Islet precursor cell (in vitro differentiated cells): ENCODE results near the gene DISP3.
A peak's percentile ranks its signal among the peaks of the same experiment; 100 is the strongest.

ENCODE experiments used
- DNase-seq: peaks from one replicate; pipeline ENCODE4 v3.0.0-alpha.2; 2018

Gene DISP3

DNA sequence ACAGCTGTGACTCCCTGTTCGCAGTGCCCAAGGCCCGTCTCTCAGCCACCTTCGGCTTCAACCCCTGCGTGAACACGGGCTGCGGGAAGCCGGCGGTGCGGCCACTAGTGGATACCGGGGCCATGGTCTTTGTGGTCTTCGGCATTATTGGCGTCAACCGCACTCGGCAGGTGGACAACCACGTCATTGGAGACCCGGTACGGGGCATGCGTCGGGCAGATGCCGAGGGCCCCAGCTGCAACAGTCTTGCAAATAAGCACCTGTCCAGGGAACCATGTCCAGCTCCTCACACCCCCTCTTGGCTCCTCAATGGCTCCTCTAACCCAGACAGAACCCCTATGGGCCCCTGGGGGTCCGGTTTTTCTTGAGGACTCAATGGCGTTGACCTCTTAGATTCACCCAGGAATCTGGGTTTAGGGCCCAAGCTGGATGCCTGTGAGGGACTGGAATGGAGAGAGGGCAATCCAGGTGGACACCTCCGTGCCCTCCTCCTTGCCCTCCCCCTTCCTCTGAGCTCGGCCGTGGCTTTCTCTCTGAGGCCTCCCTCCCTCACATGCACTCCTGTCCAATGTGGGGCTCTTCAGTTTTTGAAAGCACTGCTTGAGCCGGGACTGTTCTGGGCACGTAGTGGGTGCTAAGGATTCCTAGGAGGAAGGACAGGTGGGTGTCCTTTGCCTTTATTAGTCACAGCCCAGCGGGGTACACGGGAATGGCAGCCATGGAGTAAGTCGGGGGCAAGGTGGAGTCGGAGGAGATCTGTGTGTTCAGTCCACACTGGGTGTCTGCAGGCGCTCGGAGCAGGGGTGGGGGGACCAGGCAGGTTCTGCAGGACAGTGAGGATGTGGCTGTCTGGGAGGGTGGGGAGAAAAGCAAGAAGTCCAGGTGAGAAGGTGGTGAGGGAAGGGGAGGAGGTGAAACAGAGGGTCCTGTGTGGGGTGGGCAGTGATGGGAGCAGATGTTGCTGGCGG is 51.1 kb downstream of the DISP3 start:
- peak; percentile 48 for DNase-seq

DNA sequence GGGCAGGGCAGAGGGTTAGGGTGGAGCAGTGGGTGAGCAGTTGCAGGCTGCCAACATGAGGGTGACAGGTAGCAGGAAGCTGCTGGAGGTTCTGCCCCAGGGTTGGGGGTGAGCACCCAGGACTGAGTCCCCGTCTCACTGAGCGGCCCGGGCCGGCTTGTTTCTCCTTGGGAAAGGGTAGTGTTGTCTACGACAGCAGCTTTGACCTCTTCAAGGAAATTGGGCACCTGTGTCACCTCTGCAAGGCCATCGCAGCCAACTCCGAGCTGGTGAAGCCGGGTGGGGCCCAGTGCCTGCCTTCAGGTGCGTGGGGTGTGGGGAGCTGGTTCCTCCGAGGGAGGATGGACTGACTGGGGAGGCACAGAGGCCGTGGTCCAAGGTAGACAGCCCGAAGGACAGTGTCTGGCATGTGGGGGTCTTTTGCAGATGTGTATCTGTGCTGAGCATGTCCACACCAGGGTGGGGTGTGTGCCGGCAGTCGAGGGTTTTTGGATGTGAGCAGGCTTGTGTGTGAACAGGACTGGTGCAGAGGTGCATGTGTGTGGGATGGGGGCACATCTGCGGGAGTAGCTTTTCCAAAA is 51.9 kb downstream of the DISP3 start:
- DNase-seq: peak; percentile 55

DNA sequence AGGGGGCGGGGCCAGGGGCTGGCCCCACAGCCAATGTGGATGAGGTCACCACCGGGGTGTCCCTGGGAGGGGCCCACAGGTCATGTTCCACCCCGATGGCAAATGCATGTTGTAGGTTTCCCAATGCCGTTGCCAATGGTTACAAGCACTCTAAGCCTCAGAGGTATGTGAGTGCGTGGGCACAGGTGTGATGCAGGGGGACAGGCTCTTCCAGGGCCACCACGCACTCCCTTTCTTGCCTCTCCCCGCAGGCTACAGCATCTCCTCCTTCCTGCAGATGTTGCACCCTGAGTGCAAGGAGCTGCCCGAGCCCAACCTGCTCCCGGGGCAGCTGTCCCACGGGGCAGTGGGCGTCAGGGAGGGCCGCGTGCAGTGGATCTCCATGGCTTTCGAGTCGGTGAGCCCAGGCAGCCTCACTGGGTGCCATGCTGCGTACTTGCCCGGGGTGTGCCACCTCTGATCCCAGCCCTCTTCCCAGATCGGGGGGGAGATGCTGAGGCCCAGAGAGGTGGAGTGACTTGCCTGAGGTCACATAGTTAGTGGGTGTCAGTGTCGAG is 52.4 kb downstream of the DISP3 start:
- DNase-seq: no peak

DNA sequence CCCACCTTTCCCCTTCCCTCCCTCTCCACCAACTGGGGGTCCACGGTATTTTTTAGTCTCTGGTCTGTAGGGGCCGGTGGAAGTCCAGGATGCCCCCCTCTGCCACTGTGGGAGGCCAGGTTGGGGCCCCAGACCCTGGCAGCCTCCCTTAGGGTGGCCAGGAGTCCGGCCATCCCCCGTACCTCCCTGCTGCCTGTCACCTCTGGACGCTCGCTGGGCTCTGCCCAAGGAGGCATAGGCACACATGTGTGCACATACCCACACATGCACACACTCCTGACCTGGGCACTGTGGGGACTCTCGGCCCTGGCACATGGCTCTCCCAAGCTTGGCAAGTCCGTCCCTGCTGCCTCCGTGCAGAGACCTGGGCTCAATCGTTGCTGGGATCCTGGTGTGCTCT is 53.0 kb downstream of the DISP3 start:
- peak; percentile 37 for DNase-seq

DNA sequence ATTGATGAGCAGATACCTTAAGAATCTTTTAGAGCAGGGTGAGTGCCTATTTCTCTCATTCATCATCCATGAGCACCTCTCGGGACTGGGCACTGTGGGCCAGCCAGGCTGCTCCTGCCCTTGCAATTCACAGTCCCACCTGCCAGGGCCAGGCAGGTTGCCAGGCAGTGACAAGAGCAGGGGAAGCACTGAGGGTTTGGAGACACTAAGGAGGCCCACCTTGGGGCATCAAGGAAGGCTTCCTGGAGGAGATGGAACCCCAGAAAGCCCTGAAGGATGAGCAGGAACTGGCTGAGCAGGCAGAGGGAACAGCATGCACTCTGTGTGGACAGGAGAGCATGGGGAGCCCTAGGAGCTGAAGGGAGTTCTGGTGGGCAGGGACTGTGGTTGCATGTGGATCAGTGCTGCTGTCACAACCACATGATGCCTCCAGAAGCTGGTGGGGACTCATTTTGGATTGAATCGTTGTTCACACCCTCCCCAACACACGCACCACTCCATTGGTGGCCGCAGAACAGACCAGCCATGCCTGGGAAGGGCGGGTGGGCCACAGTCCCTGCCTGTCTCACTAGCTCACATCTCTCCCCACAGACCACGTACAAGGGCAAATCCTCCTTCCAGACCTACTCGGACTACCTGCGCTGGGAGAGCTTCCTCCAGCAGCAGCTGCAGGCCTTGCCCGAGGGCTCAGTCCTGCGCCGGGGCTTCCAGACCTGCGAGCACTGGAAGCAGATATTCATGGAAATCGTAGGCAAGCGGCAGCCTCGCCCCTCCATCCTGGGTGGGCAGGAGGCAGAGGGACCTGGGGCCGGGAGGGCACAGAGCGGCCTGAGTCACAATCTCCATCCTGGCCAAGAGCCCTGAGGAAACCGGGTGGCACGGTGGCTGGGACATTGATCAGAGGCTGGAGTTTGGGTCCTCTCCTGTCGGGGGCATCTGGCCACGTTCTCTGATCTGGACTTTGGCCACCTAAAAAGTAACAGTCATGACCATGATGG is 55.1 kb downstream of the DISP3 start:
- DNase-seq: no peak

DNA sequence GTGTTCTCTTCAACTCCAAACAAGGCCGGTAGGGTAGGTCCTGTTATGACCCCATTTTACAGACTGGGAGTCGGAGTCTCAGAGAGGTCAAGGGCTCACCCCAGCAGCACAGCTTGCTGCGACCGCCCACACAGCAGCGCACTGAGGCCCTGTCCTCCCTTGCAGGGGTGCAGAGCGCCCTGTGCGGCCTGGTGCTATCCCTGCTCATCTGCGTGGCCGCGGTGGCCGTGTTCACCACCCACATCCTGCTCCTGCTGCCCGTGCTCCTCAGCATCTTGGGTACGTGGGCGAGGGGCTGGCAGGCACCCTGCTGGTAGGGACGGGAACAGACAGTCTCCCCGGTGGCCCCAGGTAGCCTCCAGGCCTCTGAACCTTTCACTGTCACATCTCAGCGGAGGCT is 55.9 kb downstream of the DISP3 start:
- DNase-seq: no peak

DNA sequence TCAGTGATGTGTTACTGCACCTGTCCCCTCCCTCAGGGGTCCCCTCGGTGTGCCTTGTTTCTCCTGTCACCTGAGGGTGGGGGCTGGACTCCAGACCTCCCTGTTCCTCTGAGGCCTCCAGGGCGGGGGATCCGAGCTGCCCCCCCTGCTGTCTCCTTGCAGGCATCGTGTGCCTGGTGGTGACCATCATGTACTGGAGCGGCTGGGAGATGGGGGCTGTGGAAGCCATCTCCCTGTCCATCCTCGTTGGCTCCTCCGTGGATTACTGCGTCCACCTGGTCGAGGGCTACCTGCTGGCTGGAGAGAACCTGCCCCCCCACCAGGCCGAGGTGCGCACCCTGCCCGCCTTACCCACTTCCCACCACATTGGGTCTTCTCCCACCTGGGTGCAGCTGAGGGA is 56.4 kb downstream of the DISP3 start:
- no peak for DNase-seq

DNA sequence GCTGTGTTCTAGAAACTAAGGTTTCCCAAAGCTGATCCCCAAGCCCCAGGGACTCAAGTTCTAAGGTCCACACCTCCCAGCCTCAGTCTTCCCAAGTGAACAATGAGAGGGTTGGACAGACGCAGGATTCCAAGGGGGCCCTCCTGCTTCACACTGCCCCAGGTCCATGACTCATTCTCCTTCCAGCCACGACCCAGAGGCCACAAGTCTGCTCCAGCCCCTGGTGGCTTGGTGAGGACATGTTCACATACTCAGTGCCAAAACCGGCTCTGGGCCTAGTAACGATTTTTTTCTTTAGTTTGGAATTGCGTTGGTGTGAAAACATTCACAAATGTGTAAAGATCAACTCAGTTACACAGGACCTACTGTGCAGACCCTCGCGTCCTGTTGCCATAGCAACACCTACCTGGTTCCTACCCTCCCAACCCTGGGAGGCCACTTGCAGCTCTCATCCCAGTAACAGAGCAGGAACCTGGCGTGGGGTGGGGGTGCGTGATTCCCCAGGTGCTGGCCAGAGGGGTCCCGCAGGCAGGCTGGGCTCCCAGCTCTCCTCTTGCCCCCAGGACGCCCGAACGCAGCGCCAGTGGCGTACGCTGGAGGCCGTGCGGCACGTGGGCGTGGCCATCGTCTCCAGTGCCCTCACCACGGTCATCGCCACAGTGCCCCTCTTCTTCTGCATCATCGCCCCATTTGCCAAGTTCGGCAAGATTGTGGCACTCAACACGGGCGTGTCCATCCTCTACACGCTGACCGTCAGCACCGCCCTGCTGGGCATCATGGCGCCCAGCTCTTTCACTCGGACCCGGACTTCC is 57.0 kb downstream of the DISP3 start:
- peak; percentile 76 for DNase-seq

DNA sequence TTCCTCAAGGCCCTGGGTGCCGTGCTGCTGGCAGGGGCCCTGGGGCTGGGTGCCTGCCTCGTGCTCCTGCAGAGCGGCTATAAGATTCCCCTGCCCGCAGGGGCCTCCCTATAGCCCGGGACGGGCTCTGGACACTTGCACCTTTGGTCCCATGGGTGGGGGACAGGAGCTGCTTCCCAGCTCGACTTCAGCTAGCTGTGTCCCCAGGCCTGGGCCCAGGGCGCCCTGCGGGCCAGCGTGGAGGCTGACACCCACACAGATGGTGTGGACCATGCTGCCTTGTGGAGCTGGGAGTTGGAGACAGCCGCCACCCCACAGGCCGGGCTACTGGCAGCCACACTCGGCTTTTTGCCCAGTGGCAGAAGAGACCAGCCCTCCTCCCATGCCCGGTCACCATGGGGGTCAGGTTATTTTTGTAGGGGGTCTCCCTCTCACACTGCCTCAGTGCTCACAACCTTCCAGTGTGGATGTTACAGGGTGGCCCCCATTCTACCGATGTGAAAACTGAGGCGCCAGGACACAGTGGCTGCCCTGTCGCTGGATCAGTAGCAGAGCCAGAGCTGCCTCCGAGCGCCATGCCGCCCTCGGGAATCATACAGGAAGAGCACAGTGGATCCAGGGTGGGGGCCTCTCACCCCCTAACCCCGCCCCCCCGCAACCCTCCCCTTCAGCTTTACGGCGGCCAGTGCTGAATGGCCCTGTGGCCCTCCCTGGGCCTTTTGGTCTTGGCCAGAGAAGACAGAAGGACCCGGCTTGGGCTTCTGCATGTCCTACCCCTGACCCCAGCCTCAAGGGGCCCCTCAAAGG is 57.8 kb downstream of the DISP3 start:
- no peak for DNase-seq

DNA sequence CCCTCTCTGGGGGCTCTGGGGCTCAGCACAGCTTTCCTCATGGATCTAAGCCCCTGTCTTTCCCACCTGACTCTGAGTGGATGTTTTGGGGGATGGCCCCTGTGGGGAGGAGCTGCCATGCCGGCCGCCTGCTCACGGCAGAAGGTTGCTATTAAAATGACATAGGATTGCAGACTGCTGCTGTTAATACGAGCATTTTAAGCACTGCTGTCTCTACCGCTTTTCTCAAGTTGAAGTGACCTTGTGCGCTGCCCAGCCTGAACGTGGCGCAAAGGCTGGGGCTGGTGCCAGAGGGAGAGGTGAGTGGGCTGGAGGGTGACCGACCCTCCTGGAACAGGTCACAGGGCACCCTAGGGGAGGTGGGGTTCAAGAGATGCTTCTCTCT is 58.4 kb downstream of the DISP3 start:
- no peak for DNase-seq

DNA sequence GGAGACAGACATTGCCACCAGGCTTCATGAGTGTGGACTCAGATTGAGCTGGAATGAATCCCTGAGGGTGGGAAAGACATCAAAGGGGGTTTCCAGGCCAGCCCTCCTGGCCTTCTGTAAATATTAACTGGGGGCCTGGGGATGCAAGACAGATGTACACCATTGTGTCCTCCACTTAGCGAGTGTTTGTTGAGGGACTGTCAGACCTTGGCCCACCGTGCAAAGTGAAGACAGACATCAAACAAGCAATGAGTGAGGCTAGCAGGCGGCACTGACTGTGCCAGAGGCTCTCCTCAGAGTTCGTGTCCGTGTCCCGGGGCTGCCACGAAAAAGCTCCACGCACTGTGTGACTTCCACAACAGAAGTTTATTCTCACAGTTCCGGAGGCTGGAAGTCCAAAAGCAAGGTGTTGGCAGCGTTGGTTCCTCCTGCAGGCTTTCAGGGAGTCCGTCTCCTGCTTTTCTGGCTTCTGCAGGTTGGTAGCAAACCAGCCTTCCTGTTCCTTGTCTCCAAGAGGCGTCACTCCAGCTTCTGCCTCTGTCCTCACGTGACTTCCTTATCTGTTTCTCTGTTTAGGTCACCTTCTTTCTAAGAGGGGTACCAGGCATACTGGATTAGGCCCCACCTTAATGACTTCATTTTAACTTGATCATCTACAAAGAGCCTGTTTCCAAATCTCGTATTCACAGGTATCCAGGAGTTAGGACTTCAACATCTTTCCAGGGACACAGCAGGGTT is 59.1 kb downstream of the DISP3 start:
- DNase-seq: no peak

DNA sequence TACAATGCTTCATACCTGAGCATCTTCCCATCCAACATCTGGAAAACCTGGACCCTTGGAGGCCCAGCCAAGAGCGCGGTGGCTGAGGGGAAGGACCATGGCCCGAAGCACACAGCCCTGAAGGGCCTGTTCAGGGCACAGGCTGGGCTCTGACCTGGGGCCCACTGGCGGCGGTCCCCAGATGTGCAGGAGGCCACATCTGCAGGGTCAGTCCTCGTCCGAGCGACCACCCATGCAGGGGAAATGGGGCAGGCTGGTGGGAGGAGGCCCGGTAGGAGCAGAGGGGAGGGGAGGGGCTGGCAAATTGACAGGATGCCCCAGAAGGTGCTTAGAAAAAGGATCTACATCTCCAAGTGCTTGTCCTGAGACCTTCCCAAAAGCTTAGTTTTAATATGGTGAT is 59.9 kb downstream of the DISP3 start:
- no peak for DNase-seq

DNA sequence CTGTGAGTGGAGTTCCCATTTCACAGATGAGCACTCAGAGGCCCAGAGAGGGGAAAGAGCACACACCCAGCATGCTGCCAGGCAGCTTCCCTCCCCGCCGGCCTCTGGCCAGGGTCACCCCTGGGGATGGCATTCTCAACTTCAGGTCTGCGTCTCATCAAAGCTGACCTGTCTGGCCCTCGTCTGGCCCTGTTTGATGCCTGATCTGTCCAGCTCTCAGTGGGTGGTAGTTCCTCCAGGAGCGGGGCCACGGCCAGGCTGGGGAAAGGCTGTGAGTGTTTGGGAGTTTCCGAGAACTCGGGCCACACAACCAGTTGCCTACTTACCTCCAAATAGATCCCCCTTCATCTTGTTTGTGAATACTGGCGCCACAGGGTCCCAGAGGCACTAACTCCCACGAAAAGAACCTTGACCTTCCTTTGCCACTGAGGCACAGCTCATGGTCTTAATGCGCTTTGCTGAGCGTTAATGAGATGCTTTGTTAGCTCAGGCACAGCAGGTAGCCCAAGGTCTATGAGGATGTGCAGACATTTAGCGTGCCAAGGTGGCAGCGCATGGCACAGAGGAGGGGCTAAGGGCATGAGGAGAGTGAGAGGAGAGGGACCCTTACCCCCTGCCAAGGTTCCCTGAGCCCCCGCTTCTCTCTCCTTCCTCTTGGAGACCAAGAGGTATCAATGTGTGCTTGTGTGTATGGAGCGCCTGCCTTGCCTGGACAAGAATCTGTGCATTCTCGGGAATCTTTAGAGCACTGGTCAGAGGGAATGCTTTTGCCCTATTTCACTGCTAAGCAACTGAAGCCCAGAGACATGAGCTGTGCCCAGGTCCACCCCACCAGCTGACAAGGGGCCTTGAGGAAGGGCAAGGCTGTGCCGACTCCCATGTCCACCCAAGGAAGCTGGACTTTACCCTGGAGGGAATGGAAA is 61.2 kb downstream of the DISP3 start:
- DNase-seq: peak; percentile 72

DNA sequence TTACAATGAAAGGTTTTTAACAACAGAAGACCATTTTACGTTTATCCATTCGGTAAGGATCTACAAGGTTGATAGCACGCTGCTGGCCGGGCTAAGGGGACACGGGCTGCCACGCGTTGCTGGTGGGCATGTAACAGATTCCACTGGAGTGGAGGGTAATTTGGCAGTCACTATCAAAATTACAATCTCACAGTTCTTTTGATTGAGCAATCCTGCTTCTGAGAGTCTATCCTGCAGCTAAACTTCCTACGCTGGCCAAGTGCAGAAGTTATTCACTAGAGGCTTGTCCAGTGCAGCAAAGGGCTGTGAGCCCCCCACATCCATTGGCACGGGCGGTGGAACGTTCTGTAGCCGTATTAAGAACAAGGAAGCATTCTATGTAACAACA is 61.8 kb downstream of the DISP3 start:
- DNase-seq: no peak

DNA sequence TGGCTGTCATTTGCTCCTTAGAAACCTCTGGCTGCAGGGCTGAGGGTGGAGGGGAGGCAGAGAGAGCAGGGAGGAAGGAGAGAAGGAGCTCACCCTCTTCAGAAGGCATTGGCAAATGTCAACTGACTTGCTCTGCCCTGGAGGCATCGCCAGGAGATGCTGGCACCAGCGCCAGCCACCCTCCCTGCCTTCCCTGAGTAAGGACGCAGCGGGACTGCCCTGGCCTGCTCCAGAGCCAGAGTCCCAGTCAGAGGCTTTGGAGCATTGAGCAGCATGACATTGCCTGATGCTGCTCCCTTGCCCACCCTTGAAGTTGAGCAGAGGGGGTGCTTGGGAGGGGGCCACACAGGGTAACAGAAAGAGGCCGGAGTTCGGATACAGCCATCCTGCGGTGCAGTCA is 62.3 kb downstream of the DISP3 start:
- no peak for DNase-seq

DNA sequence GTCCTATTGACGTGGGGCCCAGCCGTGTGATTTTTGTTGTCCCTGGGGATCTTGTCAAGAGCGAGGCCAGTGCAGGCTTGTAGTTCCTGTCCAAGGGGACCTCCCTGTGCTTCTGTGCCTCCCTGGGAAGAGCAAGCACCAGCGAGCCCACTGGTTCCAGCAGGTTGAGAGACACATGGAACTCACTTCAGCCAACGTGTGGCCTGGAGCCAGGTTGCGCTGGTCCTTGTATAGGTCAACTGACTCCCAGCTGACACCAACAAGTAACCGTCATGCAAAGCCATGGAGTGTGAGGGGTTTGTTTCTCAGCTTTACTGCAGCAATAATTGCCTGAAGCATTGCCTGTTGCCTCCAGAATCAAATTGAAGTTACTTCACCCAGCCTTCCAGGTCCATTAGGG is 63.0 kb downstream of the DISP3 start:
- DNase-seq: no peak

DNA sequence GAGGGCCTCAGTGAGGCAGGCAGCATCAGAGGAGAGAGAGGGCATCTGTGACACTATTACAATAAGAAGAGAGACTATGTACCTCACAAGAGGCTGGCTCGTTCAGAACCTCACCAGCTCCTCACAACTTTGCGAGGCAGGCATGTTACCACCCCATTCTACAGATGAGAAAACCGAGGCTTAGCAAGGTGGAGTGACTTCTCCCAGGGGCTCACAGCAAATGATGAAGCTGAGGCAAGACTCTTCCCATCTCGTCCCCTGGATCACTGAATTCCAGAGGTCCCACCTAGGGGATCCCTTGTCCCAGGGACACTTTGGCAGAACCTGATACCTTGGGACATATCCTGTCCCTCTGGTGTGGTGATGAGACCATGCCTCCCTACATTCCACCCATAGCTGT is 64.4 kb downstream of the DISP3 start:
- DNase-seq: no peak

DNA sequence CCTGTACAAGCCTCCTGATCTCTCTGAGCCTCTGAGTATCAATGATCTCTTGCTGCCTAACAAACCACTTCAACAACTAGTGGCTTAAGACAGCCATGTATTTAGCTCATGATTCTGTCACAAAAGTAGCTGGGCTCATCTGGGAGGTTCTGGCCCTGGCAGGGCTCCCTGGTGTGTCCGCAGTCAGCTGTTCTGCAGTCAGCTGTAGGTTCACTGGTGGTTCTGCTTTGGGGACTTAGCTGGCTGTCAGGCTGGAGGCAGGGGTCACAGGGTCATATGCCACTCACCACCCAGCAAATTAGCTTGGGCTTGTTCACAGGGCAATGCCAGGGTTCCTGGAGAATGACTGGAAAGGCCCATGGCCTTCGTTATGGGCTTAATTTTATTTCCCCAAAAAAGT is 64.8 kb downstream of the DISP3 start:
- DNase-seq: no peak

DNA sequence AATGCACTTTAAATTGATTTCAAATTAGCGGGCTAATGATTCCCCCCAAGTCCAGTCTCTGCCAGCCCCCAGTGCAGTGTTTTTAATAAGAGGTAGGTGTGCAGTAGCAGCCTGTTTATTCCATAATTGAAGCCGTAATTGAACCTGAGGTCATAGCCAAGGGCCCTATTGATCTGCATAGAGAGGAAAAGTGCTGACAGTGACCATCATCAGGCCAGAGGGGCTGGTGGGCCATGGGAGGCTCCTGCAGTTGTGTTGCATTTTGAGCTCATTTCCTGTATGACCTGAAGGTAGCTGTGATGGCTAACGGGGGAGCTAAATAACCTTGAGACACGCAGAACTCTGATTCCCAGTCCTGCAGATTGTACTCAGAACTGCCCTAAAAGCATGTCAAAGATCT is 67.5 kb downstream of the DISP3 start:
- no peak for DNase-seq
